Inflammatory macrophage treated with lipopolysaccharide for 4 hours (primary cell): ENCODE results near the gene DYNC1LI1.
"Not testable (repeated sequence)": the region's sequence is repeated elsewhere in the genome, so short reads cannot be mapped to it uniquely, and the experiment has no call there.

Experiments used
- DNase-seq: peaks from one replicate; pipeline ENCODE4 v3.0.0-alpha.2; 2020

Gene DYNC1LI1

GRCh38 chr3:32578669-32579068 lies 8.0 kb upstream of the DYNC1LI1 start:
- DNase-seq: not testable (repeated sequence)

- peak; percentile 82 for DNase-seq
Observed at GRCh38 chr3:32577581-32578556, 7.2 kb upstream of the DYNC1LI1 start.

GRCh38 chr3:32577174-32577573 lies 6.5 kb upstream of the DYNC1LI1 start:
- DNase-seq: no peak

DNA sequence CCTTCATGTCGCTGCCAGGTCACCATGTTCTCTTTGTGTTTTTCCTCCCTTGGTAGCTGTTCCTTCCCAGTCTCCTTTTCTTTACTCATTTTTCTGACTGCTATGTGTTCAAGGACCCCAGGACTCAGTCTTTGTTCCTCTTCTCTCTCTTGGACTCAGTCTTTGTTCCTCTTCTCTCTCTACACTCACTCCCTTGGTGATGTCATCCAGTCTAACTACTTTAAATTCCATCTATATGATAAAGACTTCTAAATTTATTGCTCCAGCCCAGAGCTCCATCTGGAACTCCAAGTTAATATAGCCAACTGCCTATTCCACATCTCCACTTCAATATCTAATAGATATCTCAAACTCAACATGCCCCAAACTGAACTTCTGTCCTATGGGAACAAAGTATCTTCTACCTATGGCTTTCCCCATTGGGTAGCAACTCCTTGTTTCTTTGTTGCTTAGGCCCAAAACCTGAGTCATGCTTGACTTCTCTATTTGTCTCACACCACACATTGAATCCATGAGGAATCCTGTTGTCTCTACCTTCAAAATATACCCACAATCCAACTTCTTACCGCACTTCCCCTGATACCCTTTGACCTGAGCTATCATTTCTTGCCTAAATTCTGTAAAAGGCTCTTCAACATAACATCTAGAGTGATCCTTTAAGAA lies 4.9 kb upstream of the DYNC1LI1 start:
- peak; percentile 82 for DNase-seq

- no peak for DNase-seq
Observed at GRCh38 chr3:32571192-32571485, 481 bp upstream of the DYNC1LI1 start.

DNA sequence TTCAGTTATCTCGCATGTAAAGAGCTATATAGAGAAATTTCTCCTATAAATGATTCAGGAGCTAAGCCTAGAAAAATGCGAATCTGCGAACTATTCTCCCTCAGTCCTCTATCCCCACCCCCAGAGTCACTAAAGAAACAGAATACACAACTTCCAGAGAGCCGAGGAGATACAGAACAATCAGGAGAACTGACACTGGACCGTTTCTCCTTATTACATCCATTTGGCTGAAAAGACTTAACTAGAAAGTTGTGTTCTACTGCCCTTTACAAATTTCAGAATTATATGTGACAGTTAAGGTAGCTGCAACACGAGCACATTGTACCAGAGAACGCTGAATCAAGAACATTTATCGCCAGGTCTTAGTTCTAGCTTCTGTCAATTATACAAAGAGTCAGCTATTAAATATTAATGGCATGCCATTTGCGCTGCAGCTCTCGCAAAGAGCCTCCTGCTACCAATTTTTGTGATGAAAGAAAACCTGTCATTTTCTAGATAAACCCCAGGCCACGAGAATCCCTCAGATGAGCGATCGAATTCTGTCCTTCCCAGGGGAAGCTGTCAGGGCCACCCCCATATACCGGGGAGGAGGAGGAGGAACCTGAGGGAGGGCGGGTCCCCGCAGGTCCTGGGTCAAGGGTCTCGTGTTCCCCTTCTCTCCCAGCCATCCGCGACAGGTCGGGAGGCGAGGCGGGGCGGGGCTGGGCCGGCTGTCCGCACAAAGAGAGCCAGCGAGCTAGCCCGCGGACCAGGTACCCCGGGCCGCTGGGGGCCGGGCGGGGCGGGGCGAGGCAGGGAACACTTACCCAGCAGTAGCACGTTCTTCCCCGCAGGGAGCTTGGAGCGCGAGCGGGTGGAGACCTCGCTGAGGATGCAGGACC lies 878 bp downstream of the DYNC1LI1 start:
- peak; percentile 56 for DNase-seq

DNA sequence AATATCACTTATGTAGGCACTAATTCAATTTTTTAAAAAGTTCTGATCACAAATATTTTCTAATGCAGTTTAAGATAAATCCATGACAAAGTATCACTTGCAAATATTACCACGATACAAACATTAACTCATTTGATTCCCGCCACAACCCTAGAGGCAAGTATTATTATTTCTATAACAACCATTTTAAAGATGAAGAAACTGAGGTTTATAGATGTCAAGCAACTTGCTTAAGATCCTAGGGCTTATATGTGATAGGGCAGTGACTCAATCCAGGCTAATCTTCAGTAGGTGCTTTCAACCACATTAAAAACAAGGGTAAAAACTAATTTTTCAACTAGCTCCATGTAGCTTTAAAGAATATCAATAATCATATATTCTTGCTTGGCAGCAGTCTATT lies 1.7 kb downstream of the DYNC1LI1 start:
- no peak for DNase-seq

- peak; percentile 36 for DNase-seq
Observed at GRCh38 chr3:32564195-32564594, 6.5 kb downstream of the DYNC1LI1 start.

DNA sequence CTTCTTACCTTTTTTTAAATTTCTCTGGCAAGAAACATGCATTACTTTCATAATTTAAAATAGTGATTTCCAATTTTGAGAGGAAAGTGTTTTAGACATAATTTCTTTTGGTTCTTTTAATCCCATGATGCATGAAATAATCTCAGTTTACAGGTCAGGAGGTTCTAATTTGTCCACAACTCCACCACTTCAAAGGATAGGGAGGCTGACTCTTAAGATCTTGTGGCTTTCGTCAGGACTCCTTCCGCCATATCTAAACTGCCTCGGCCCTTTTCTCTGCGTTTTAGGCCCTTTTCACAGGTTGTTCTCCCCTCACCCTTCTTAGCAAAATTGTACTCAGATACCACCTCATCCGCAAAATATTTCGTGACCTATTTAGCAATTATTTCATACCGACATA lies 8.0 kb downstream of the DYNC1LI1 start:
- DNase-seq: no peak

DNA sequence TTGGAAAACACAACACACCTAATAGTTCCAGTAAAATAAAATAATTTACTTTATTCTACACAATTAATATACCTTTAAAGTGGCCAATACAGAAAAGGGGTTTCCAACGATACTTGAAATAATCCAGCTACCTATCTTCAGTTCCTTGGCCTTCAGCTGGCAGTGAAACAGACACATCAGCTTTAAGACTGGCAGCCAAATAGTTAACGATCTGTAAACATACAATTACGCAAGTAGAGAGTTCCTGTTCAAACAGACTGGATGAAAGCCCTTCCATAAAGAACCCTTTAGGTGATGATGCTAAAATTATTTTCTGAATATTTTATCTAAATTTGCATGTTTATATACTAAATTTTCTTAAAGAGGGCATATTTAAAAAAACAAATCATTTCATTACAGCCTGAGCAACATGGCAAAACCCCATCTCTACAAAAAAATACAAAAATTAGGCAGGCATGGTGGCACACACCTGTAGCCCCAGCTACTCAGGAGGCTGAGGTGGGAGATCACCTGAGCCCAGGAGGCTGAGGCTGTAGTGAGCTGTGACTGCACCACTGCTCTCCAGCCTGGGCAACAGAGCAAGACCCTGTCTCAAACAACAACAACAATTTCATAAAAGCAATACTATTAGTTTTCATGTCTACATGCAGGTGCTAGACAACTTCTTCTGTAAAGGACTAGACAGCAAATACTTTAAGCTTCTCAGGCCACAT lies 12.9 kb downstream of the DYNC1LI1 start:
- no peak for DNase-seq

GRCh38 chr3:32556332-32556731 lies 14.3 kb downstream of the DYNC1LI1 start:
- DNase-seq: no peak

DNA sequence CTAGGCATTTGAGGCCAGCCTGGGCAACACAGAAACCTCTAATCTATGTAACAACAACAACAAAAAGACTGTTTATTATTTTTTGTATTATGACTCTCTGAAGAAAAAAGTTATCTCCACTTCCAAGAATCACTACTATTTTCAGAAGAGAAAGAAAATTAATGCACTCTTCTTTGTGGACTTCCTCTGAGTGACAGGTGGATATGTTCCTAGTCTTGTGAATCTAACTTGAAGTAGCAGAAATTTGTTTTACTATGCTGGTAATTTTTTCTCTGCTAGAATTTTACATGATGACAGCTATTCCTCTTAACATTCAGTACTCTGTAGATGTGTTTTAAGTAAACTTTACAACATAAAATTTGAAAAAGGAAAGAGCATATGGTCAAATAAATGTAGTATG lies 16.7 kb downstream of the DYNC1LI1 start:
- no peak for DNase-seq

GRCh38 chr3:32553459-32553858 lies 17.2 kb downstream of the DYNC1LI1 start:
- DNase-seq: no peak

- no peak for DNase-seq
Observed at GRCh38 chr3:32552013-32552412, 18.6 kb downstream of the DYNC1LI1 start.

GRCh38 chr3:32551496-32551895 lies 19.2 kb downstream of the DYNC1LI1 start:
- no peak for DNase-seq

- DNase-seq: no peak
Observed at GRCh38 chr3:32551087-32551486, 19.6 kb downstream of the DYNC1LI1 start.

DNA sequence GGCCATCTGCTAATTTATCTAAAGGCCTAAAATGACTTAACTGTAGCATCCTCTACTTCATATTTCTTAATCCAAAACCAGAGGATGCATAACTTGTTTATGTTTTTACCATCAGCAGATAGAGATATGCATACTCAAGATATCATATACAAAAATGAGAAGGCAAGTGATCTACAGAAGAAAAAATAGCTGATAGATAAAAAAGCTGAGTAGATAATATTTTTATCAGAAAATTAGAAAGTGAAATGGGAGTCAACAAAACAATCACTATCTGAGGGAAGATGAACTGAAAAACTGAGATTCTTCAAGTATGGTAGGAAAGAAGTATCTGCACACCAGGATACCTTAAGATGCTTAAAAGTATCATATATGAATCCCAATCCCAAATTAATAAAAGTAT lies 25.4 kb downstream of the DYNC1LI1 start:
- DNase-seq: no peak

DNA sequence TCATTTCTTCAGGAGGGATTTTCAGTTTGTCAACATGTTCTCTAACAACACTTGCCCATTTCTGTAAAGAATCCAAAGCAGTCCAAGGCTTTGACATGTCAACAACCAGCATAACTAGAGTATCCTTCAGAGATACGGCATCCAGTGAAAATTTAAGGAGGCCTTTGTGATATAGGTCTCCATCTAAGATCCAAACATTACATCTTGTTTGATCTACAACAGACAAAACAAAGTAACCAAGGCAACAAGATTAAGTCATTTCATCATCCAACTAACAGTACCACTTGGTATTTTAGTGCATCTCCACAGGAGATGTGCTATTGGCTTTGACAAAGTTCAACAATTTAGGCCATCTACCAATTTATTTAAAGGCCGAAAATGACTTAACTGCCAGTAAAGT lies 25.8 kb downstream of the DYNC1LI1 start:
- no peak for DNase-seq

- DNase-seq: no peak
Observed at GRCh38 chr3:32542807-32543206, 27.9 kb downstream of the DYNC1LI1 start.

DNA sequence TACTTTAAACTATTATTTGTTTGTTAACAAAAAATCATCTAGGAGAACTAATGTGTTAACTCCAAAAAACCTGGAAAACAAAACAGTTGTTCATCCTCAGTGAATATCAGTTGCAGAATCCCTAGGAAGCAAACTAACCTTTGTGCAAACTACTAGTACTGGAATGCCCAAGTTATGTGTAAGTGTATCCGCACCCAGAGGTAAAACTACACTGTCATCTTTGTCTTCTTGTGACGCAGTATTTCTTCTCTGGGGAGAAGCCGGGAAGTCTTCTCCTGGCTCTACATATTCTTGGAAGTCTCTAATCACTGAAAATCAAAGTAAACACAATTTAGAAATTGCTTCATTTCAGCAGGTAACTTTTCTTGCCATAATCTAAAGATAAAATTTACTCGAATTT lies 29.8 kb downstream of the DYNC1LI1 start:
- DNase-seq: no peak

GRCh38 chr3:32532434-32532833 lies 38.2 kb downstream of the DYNC1LI1 start:
- DNase-seq: no peak

DNA sequence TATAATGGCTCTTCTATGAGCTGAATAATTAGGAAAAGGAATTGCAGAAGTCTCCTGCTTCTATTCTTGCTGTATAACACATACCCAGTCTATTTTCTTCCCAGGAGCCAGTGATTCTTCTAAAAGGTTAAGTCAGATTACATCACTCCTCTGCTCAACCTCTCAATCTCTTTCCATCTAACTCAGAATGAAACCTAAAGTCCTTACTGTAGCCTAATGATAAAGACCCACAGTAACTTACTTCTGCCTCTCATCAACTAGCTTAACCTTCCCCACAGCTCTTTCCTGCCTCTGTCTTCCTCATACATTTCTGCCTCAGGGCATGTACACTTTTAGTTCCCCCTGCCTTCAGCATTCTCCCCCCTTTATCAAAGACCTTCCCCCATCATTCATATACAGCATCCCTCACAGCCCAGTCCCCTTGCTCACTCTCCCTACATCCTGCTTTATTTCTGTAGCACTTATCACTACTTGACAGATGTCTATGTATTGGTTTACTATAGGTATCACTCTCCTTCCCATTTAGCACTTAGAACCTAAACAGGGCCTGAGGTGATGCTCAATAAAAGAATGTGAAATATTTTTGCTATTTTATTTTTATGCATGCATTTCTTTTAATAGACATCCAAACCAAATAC lies 39.5 kb downstream of the DYNC1LI1 start:
- peak; percentile 33 for DNase-seq
